GM23248 (cell line): Measurements from ENCODE around the gene DIP2C.

ENCODE experiments used
- EZH2 ChIP-seq: fragments of 200-600 bp; sonication (generic); IDR thresholded peaks from 2 replicates; pipeline ENCODE4 v1.6.1; 2018; ENCODE audit warnings: antibody characterized with exemption, mild to moderate bottlenecking; ENCODE audit not compliant: insufficient read depth, poor library complexity, severe bottlenecking
- EZH2phosphoT487 ChIP-seq: fragments of 200-600 bp; sonication (generic); IDR thresholded peaks from 2 replicates; pipeline ENCODE4 v1.6.1; 2018; ENCODE audit warnings: antibody characterized with exemption, moderate library complexity, mild to moderate bottlenecking, low read depth; ENCODE audit not compliant: insufficient read depth

- no peak for TF ChIP-seq EZH2
- TF ChIP-seq EZH2phosphoT487 = no peak
Observed at GRCh38 chr10:306675-307185, 382.7 kb downstream of the DIP2C start.
